Measurements from ENCODE around the gene HS1BP3.

The HS1BP3 gene

GRCh38 chr2:20682167-20682920 is 31.4 kb upstream of the HS1BP3 start:
- Histone ChIP-seq H3K27me3 (ENCODE audit: control insufficient read depth, insufficient read depth, low read length) (no peaks in the 10 kb centered on the region), H3K4me3 (ENCODE audit: low read length) (no peak overlapping the region), H3K36me3 (ENCODE audit: control insufficient read depth, insufficient read depth, low read length) (no peaks in the 10 kb centered on the region), H3K4me1 (ENCODE audit: control insufficient read depth, insufficient read depth, low read length) (no peaks in the 10 kb centered on the region), H3K9ac (ENCODE audit: low read length) (no peak overlapping the region), H3K9me3 (ENCODE audit: control insufficient read depth, low read length) (no peaks in the 10 kb centered on the region)

- no peaks in the 10 kb centered on the region for H3K27me3 ChIP-seq (ENCODE audit: control insufficient read depth, insufficient read depth, low read length)
- peaks cover 4% of the 10 kb centered on the region for H3K4me1 ChIP-seq (ENCODE audit: control insufficient read depth, insufficient read depth, low read length)
- H3K36me3 ChIP-seq (ENCODE audit: control insufficient read depth, insufficient read depth, low read length), result no peaks in the 10 kb centered on the region
- no peak overlapping the region for H3K4me3 ChIP-seq (ENCODE audit: low read length)
- no peak overlapping the region for H3K9ac ChIP-seq (ENCODE audit: low read length)
- H3K9me3 ChIP-seq (ENCODE audit: control insufficient read depth, low read length), result no peaks in the 10 kb centered on the region
Observed at GRCh38 chr2:20680744-20681375, 30.0 kb upstream of the HS1BP3 start.

GRCh38 chr2:20678780-20679179 is 27.9 kb upstream of the HS1BP3 start:
- H3K27me3 ChIP-seq (ENCODE audit: control insufficient read depth, insufficient read depth, low read length), result peaks cover 14% of the 10 kb centered on the region
- no peak overlapping the region for H3K9ac ChIP-seq (ENCODE audit: low read length)
- no peak overlapping the region for H3K4me3 ChIP-seq (ENCODE audit: low read length)
- no peaks in the 10 kb centered on the region for H3K36me3 ChIP-seq (ENCODE audit: control insufficient read depth, insufficient read depth, low read length)
- peaks cover 12% of the 10 kb centered on the region for H3K4me1 ChIP-seq (ENCODE audit: control insufficient read depth, insufficient read depth, low read length)
- no peaks in the 10 kb centered on the region for H3K9me3 ChIP-seq (ENCODE audit: control insufficient read depth, low read length)

- no peak overlapping the region for H3K9ac ChIP-seq (ENCODE audit: low read length)
- H3K4me3 ChIP-seq (ENCODE audit: low read length), result no peak overlapping the region
- no peaks in the 10 kb centered on the region for H3K9me3 ChIP-seq (ENCODE audit: control insufficient read depth, low read length)
- H3K4me1 ChIP-seq (ENCODE audit: control insufficient read depth, insufficient read depth, low read length), result peaks cover 12% of the 10 kb centered on the region
- no peaks in the 10 kb centered on the region for H3K36me3 ChIP-seq (ENCODE audit: control insufficient read depth, insufficient read depth, low read length)
- peaks cover 21% of the 10 kb centered on the region for H3K27me3 ChIP-seq (ENCODE audit: control insufficient read depth, insufficient read depth, low read length)
Observed at GRCh38 chr2:20678086-20678395, 27.1 kb upstream of the HS1BP3 start.

GRCh38 chr2:20677301-20678085 is 26.6 kb upstream of the HS1BP3 start:
- H3K4me3 ChIP-seq (ENCODE audit: low read length), result no peak overlapping the region
- peaks cover 26% of the 10 kb centered on the region for H3K27me3 ChIP-seq (ENCODE audit: control insufficient read depth, insufficient read depth, low read length)
- no peaks in the 10 kb centered on the region for H3K9me3 ChIP-seq (ENCODE audit: control insufficient read depth, low read length)
- peaks cover 12% of the 10 kb centered on the region for H3K4me1 ChIP-seq (ENCODE audit: control insufficient read depth, insufficient read depth, low read length)
- H3K36me3 ChIP-seq (ENCODE audit: control insufficient read depth, insufficient read depth, low read length), result no peaks in the 10 kb centered on the region
- no peak overlapping the region for H3K9ac ChIP-seq (ENCODE audit: low read length)

GRCh38 chr2:20676353-20677215 is 25.7 kb upstream of the HS1BP3 start:
- H3K4me3 ChIP-seq (ENCODE audit: low read length), result no peak overlapping the region
- H3K9me3 ChIP-seq (ENCODE audit: control insufficient read depth, low read length), result no peaks in the 10 kb centered on the region
- H3K27me3 ChIP-seq (ENCODE audit: control insufficient read depth, insufficient read depth, low read length), result peaks cover 35% of the 10 kb centered on the region
- H3K4me1 ChIP-seq (ENCODE audit: control insufficient read depth, insufficient read depth, low read length), result peaks cover 12% of the 10 kb centered on the region
- no peak overlapping the region for H3K9ac ChIP-seq (ENCODE audit: low read length)
- no peaks in the 10 kb centered on the region for H3K36me3 ChIP-seq (ENCODE audit: control insufficient read depth, insufficient read depth, low read length)

GRCh38 chr2:20675701-20676352 is 24.9 kb upstream of the HS1BP3 start:
- H3K9me3 ChIP-seq (ENCODE audit: control insufficient read depth, low read length), result no peaks in the 10 kb centered on the region
- no peak overlapping the region for H3K4me3 ChIP-seq (ENCODE audit: low read length)
- H3K36me3 ChIP-seq (ENCODE audit: control insufficient read depth, insufficient read depth, low read length), result no peaks in the 10 kb centered on the region
- no peak overlapping the region for H3K9ac ChIP-seq (ENCODE audit: low read length)
- H3K4me1 ChIP-seq (ENCODE audit: control insufficient read depth, insufficient read depth, low read length), result peaks cover 14% of the 10 kb centered on the region
- peaks cover 43% of the 10 kb centered on the region for H3K27me3 ChIP-seq (ENCODE audit: control insufficient read depth, insufficient read depth, low read length)

- H3K27me3 ChIP-seq (ENCODE audit: control insufficient read depth, insufficient read depth, low read length), result peaks cover 50% of the 10 kb centered on the region
- H3K9me3 ChIP-seq (ENCODE audit: control insufficient read depth, low read length), result no peaks in the 10 kb centered on the region
- H3K36me3 ChIP-seq (ENCODE audit: control insufficient read depth, insufficient read depth, low read length), result no peaks in the 10 kb centered on the region
- no peak overlapping the region for H3K9ac ChIP-seq (ENCODE audit: low read length)
- no peak overlapping the region for H3K4me3 ChIP-seq (ENCODE audit: low read length)
- peaks cover 14% of the 10 kb centered on the region for H3K4me1 ChIP-seq (ENCODE audit: control insufficient read depth, insufficient read depth, low read length)
Observed at GRCh38 chr2:20674974-20675679, 24.2 kb upstream of the HS1BP3 start.

- peaks cover 14% of the 10 kb centered on the region for H3K4me1 ChIP-seq (ENCODE audit: control insufficient read depth, insufficient read depth, low read length)
- H3K36me3 ChIP-seq (ENCODE audit: control insufficient read depth, insufficient read depth, low read length), result no peaks in the 10 kb centered on the region
- no peaks in the 10 kb centered on the region for H3K9me3 ChIP-seq (ENCODE audit: control insufficient read depth, low read length)
- H3K9ac ChIP-seq (ENCODE audit: low read length), result no peak overlapping the region
- peaks cover 57% of the 10 kb centered on the region for H3K27me3 ChIP-seq (ENCODE audit: control insufficient read depth, insufficient read depth, low read length)
- no peak overlapping the region for H3K4me3 ChIP-seq (ENCODE audit: low read length)
Observed at GRCh38 chr2:20674309-20674965, 23.5 kb upstream of the HS1BP3 start.

GRCh38 chr2:20673686-20674308 is 22.9 kb upstream of the HS1BP3 start:
- Histone ChIP-seq H3K9me3 (ENCODE audit: control insufficient read depth, low read length) (no peaks in the 10 kb centered on the region), H3K36me3 (ENCODE audit: control insufficient read depth, insufficient read depth, low read length) (no peaks in the 10 kb centered on the region), H3K4me1 (ENCODE audit: control insufficient read depth, insufficient read depth, low read length) (peaks cover 14% of the 10 kb centered on the region), H3K27me3 (ENCODE audit: control insufficient read depth, insufficient read depth, low read length) (peaks cover 63% of the 10 kb centered on the region), H3K9ac (ENCODE audit: low read length) (no peak overlapping the region), H3K4me3 (ENCODE audit: low read length) (no peak overlapping the region)
